Mammary epithelial cell (primary cell): ENCODE measurements around the gene ZNF503.

Experiments used
- EZH2 ChIP-seq: IDR thresholded peaks from 2 replicates; pipeline ENCODE4 v1.6.1; 2012; ENCODE audit warnings: low read length, inconsistent platforms, borderline replicate concordance
- TF ChIP-seq, protein P1 (sequence below), 2 donors: IDR thresholded peaks in 1 of 2; conservative IDR thresholded peaks in 1 of 2; 2 replicates each; pipeline ENCODE4 v1.5.1; 2011 to 2012; ENCODE audit warnings: inconsistent platforms in 2 of 2, low read length in 2 of 2, mild to moderate bottlenecking in 2 of 2, control low read depth in 1 of 2, low read depth in 1 of 2; ENCODE audit not compliant: insufficient read depth in 1 of 2; ENCODE audit errors: extremely low read depth in 1 of 2

DNA sequence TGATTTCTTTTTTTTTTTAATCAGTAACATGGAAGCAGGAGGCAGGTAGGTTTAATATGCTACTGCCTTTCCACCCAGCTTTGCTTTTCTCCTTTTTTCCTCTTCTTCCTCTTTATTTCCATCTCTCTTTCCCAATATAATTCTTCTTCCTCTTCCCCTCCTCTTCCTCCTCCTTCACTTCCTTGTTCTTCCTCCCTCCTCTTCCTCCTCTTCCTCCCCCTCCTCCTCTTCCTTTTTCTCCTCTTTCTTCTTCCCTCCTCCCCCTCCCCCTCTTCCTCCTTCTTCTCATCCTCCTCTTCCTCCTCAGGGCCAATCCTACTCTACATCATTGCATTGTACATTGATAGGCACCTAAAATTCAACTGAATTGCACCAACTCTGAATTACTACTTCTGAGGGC is 11.4 kb downstream of the ZNF503 start:
- TF ChIP-seq, protein P1, sequence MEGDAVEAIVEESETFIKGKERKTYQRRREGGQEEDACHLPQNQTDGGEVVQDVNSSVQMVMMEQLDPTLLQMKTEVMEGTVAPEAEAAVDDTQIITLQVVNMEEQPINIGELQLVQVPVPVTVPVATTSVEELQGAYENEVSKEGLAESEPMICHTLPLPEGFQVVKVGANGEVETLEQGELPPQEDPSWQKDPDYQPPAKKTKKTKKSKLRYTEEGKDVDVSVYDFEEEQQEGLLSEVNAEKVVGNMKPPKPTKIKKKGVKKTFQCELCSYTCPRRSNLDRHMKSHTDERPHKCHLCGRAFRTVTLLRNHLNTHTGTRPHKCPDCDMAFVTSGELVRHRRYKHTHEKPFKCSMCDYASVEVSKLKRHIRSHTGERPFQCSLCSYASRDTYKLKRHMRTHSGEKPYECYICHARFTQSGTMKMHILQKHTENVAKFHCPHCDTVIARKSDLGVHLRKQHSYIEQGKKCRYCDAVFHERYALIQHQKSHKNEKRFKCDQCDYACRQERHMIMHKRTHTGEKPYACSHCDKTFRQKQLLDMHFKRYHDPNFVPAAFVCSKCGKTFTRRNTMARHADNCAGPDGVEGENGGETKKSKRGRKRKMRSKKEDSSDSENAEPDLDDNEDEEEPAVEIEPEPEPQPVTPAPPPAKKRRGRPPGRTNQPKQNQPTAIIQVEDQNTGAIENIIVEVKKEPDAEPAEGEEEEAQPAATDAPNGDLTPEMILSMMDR (conservative IDR thresholded peaks at IDR 0.05 in 1 of 2, IDR thresholded peaks at IDR 0.05 in 1 of 2; ENCODE audit: extremely low read depth in 1 of 2, insufficient read depth in 1 of 2, low read depth in 1 of 2, low read length in 2 of 2): no peak
- TF ChIP-seq EZH2: no peak
